ENCODE data around the gene CNTN5. TPM values are rescaled to one million over a fixed set of nuclear protein-coding genes. Genes with fewer than 3 reads are reported as not detected.

The CNTN5 gene
- total RNA-seq, 4 donors from 2014 or later: 0.51 to 2.3 (median 0.58) TPM; not detected in 1

- no peak overlapping the region for H3K27ac ChIP-seq
- no peak for TF ChIP-seq CTCF (IDR thresholded peaks at IDR 0.05)
- TF ChIP-seq POLR2A (IDR thresholded peaks at IDR 0.05): no peak
Measured at GRCh38 chr11:99311870-99312269, 291.1 kb downstream of the CNTN5 start.

GRCh38 chr11:99316776-99317520 is 296.2 kb downstream of the CNTN5 start:
- H3K27me3 ChIP-seq: no peaks in the 10 kb centered on the region
- no peaks in the 10 kb centered on the region for H3K4me1 ChIP-seq
- no peaks in the 10 kb centered on the region for H3K36me3 ChIP-seq
- DNase-seq: no peak
- H3K27ac ChIP-seq: no peak overlapping the region
- no peak for TF ChIP-seq POLR2A (IDR thresholded peaks at IDR 0.05)
- TF ChIP-seq CTCF (IDR thresholded peaks at IDR 0.05): no peak
- H3K4me3 ChIP-seq: no peak overlapping the region
- H3K9me3 ChIP-seq: no peaks in the 10 kb centered on the region
- intact Hi-C loops (cut with DNase I; ENCODE audit: low total_unique reads): no loop called here

More at GRCh38 chr11:99311870-99312269, 291.1 kb downstream of the CNTN5 start:
- intact Hi-C loops (cut with DNase I; ENCODE audit: low total_unique reads): no loop called here
- DNase-seq: no peak
- no peaks in the 10 kb centered on the region for H3K9me3 ChIP-seq
- no peak overlapping the region for H3K4me3 ChIP-seq
- H3K4me1 ChIP-seq: no peaks in the 10 kb centered on the region
- H3K36me3 ChIP-seq: no peaks in the 10 kb centered on the region
- no peaks in the 10 kb centered on the region for H3K27me3 ChIP-seq

- Histone ChIP-seq H3K4me3 (no peak overlapping the region), H3K36me3 (no peaks in the 10 kb centered on the region)
- no peak for DNase-seq
Measured at GRCh38 chr11:99320769-99321290, 300.1 kb downstream of the CNTN5 start.

GRCh38 chr11:99325847-99326246 is 305.1 kb downstream of the CNTN5 start:
- DNase-seq: no peak
- Histone ChIP-seq H3K9me3 (no peaks in the 10 kb centered on the region), H3K27ac (no peak overlapping the region), H3K27me3 (no peaks in the 10 kb centered on the region), H3K36me3 (no peaks in the 10 kb centered on the region), H3K4me3 (no peak overlapping the region), H3K4me1 (no peaks in the 10 kb centered on the region)
- no peak for TF ChIP-seq CTCF (IDR thresholded peaks at IDR 0.05)
- no peak for TF ChIP-seq POLR2A (IDR thresholded peaks at IDR 0.05)
- intact Hi-C loops (cut with DNase I; ENCODE audit: low total_unique reads): no loop called here

More at GRCh38 chr11:99320769-99321290, 300.1 kb downstream of the CNTN5 start:
- H3K27me3 ChIP-seq: no peaks in the 10 kb centered on the region
- H3K9me3 ChIP-seq: no peaks in the 10 kb centered on the region
- H3K27ac ChIP-seq: no peak overlapping the region
- intact Hi-C loops (cut with DNase I; ENCODE audit: low total_unique reads): no loop called here
- H3K4me1 ChIP-seq: no peaks in the 10 kb centered on the region
- TF ChIP-seq CTCF (IDR thresholded peaks at IDR 0.05): no peak

- no peak for TF ChIP-seq POLR2A (IDR thresholded peaks at IDR 0.05)
- no peak for TF ChIP-seq CTCF (IDR thresholded peaks at IDR 0.05)
Measured at GRCh38 chr11:99327066-99327465, 306.3 kb downstream of the CNTN5 start.

More at GRCh38 chr11:99327066-99327465, 306.3 kb downstream of the CNTN5 start:
- no peaks in the 10 kb centered on the region for H3K4me1 ChIP-seq
- intact Hi-C loops (cut with DNase I; ENCODE audit: low total_unique reads): no loop called here
- H3K27me3 ChIP-seq: no peaks in the 10 kb centered on the region
- DNase-seq: no peak
- no peaks in the 10 kb centered on the region for H3K36me3 ChIP-seq
- H3K4me3 ChIP-seq: no peak overlapping the region
- no peaks in the 10 kb centered on the region for H3K9me3 ChIP-seq
- H3K27ac ChIP-seq: no peak overlapping the region

All from uterus (tissue), 4 donors.